ES-I3 (cell line): ENCODE results near the gene CCDC106.
A peak's percentile ranks its signal among the peaks of the same experiment; 100 is the strongest.

ENCODE experiments used
- H3K36me3 ChIP-seq: 2 replicates; pipeline ENCODE4 v1.6.1; 2013; ENCODE audit warnings: mild to moderate bottlenecking, low read length, control low read depth, moderate library complexity; ENCODE audit not compliant: insufficient read depth
- H3K4me1 ChIP-seq: 2 replicates; pipeline ENCODE4 v1.6.1; 2013; ENCODE audit warnings: mild to moderate bottlenecking, control low read depth, low read length; ENCODE audit not compliant: insufficient read depth
- H3K9ac ChIP-seq: 2 replicates; pipeline ENCODE4 v1.6.1; 2013; ENCODE audit warnings: low read depth, mild to moderate bottlenecking, low read length, moderate library complexity
- H3K9me3 ChIP-seq: 2 replicates; pipeline ENCODE4 v1.6.1; 2013; ENCODE audit warnings: mild to moderate bottlenecking, low read length, moderate library complexity; ENCODE audit not compliant: control insufficient read depth, insufficient read depth

Gene CCDC106

DNA sequence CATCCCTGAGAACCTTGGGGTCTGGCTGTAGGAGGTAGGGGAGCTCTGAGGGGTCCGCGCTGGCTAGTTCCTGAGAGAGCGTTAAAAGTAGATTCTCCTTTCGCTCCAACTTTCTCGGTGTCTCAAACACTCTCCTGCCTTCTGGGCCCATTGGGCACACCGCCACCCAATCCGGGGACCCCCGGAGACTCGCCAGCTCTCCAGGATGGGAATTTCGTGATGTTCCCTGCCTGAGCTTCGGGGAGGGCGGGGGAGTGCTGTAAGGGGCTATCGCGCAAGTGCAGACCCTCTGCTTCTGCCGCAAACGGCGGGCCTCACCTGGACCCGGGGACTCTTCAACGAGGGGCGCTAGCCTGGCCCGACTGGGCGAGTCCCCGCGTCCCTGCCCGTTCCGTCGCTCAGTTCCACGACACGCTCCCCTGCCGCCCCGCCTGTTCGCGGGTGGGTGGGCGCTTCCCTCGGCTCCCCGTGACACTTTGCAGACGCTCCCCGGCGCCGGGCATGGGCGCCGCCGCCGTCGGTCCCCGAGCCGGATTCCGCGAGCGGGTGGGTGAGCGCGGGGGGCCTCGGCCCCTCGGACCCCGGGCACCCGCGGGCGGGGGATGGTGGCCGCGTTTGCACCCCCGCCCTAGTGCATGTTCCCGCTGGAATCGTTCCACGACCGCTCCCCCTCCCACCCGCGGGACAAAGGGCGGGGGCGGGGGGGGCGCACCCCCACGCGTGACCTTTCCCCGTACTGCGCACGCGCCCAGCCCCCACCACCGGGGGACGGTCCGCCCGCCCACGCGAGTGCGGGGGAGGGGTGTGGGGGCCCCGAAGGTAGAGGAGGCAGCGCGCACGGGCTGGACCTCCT, at the start of gene CCDC106:
CCDC106 (plus strand) TSS at position 481 of the 853 bp plus-strand sequence. CDS start 835 bp downstream, outside the sequence.
- Histone ChIP-seq H3K36me3 (peaks cover 9% of the 10 kb centered on the region), H3K4me1 (no peaks in the 10 kb centered on the region; the same call in 1 of the 2 replicates), H3K9me3 (no peaks in the 10 kb centered on the region), H3K9ac (peak within 1 kb of the TSS; percentile 92)

- 0 out of 2 replicates have a peak, but pooled peaks cover 5% of the 10 kb centered on the region for H3K4me1 ChIP-seq
- peak overlapping the region; percentile 66 for H3K9ac ChIP-seq
- H3K9me3 ChIP-seq = no peaks in the 10 kb centered on the region
- H3K36me3 ChIP-seq = no peaks in the 10 kb centered on the region
Measured at GRCh38 chr19:55598719-55599467, 49.1 kb upstream of the CCDC106 start.

DNA sequence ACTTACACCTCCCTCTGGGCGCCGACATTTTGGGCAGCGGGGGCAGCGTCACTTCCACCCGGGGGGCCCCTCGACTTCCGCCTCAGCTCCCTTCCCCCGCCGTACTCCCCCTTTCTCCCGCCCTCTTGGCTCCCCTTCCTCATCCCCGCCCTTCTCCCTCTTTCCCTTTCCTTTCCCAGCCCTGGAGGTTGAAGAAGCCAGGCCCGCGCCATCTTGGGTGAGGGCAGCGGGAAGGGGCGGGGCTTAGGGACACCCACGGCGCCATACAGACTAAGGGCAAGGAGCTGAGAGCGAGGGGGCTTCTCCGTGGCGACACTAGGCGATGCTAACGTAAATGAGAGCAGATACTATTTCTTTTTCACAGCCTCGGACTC, 48.6 kb upstream of the CCDC106 start, which contains the start of gene FIZ1:
FIZ1 (minus strand) TSS at position 50 of the 374 bp plus-strand sequence. CDS start 1,652 bp downstream, outside the sequence.
- Histone ChIP-seq H3K9me3 (no peaks in the 10 kb centered on the region), H3K36me3 (no peaks in the 10 kb centered on the region), H3K9ac (peak within 1 kb of the TSS; percentile 66), H3K4me1 (0 out of 2 replicates have a peak, but pooled peaks cover 5% of the 10 kb centered on the region)

- Histone ChIP-seq H3K9me3 (no peaks in the 10 kb centered on the region), H3K36me3 (no peaks in the 10 kb centered on the region), H3K9ac (peak within 1 kb of the TSS; percentile 66), H3K4me1 (0 out of 2 replicates have a peak, but pooled peaks cover 5% of the 10 kb centered on the region)
Measured at GRCh38 chr19:55599842-55600661, 48.0 kb upstream of the CCDC106 start, which contains the start of gene ZNF524. Gene ZNF524, plus strand, starts transcription at chr19:55600288. Its CDS starts 1,825 bp downstream, at chr19:55602113.

GRCh38 chr19:55600662-55601028, 47.4 kb upstream of the CCDC106 start:
- H3K4me1 ChIP-seq = 0 out of 2 replicates have a peak, but pooled peaks cover 5% of the 10 kb centered on the region
- H3K36me3 ChIP-seq = no peaks in the 10 kb centered on the region
- H3K9ac ChIP-seq = peak overlapping the region; percentile 63
- no peaks in the 10 kb centered on the region for H3K9me3 ChIP-seq

- Histone ChIP-seq H3K9me3 (no peaks in the 10 kb centered on the region), H3K36me3 (no peaks in the 10 kb centered on the region), H3K4me1 (0 out of 2 replicates have a peak, but pooled peaks cover 5% of the 10 kb centered on the region), H3K9ac (peak overlapping the region; percentile 63)
Measured at GRCh38 chr19:55601084-55601483, 46.9 kb upstream of the CCDC106 start.

- H3K9ac ChIP-seq = no peak overlapping the region
- H3K4me1 ChIP-seq = 0 out of 2 replicates have a peak, but pooled peaks cover 5% of the 10 kb centered on the region
- 0 out of 2 replicates have a peak, but pooled peaks cover 5% of the 10 kb centered on the region for H3K36me3 ChIP-seq
- H3K9me3 ChIP-seq = no peaks in the 10 kb centered on the region
Measured at GRCh38 chr19:55602104-55603001, 45.7 kb upstream of the CCDC106 start.

GRCh38 chr19:55603115-55603514, 44.9 kb upstream of the CCDC106 start:
- Histone ChIP-seq H3K9ac (peak overlapping the region; percentile 32; the same call in 1 of the 2 replicates), H3K36me3 (0 out of 2 replicates have a peak, but pooled peaks cover 8% of the 10 kb centered on the region), H3K9me3 (no peaks in the 10 kb centered on the region), H3K4me1 (0 out of 2 replicates have a peak, but pooled peaks cover 5% of the 10 kb centered on the region)

GRCh38 chr19:55603581-55604292, 44.3 kb upstream of the CCDC106 start:
- Histone ChIP-seq H3K9ac (peak overlapping the region; percentile 32; the same call in 1 of the 2 replicates), H3K9me3 (no peaks in the 10 kb centered on the region), H3K36me3 (0 out of 2 replicates have a peak, but pooled peaks cover 8% of the 10 kb centered on the region), H3K4me1 (no peaks in the 10 kb centered on the region)

DNA sequence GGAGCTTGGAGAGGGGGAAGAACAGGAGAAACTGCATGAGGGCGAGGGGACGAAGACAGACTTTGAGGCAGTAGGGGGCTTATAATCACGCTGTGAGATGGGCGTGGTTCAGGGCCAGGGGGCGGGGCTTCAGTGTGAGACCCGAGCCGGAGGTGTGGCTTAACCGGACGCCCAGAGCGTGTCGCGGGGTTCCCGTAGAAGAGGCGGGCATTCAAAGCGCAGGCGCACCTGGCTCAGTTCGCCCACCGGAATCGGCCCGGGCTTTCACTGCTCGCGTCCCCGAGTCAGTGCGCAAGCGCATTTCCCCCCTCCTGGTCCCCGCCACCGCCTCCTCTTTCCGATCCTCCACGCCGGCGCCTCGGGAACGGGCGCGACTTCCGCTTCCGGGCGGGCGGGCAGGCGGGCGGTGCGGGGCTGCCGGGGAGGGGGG, 42.8 kb upstream of the CCDC106 start:
- Histone ChIP-seq H3K9ac (peak overlapping the region; percentile 56), H3K4me1 (no peaks in the 10 kb centered on the region), H3K36me3 (peaks cover 14% of the 10 kb centered on the region; the same call in 1 of the 2 replicates), H3K9me3 (no peaks in the 10 kb centered on the region)

DNA sequence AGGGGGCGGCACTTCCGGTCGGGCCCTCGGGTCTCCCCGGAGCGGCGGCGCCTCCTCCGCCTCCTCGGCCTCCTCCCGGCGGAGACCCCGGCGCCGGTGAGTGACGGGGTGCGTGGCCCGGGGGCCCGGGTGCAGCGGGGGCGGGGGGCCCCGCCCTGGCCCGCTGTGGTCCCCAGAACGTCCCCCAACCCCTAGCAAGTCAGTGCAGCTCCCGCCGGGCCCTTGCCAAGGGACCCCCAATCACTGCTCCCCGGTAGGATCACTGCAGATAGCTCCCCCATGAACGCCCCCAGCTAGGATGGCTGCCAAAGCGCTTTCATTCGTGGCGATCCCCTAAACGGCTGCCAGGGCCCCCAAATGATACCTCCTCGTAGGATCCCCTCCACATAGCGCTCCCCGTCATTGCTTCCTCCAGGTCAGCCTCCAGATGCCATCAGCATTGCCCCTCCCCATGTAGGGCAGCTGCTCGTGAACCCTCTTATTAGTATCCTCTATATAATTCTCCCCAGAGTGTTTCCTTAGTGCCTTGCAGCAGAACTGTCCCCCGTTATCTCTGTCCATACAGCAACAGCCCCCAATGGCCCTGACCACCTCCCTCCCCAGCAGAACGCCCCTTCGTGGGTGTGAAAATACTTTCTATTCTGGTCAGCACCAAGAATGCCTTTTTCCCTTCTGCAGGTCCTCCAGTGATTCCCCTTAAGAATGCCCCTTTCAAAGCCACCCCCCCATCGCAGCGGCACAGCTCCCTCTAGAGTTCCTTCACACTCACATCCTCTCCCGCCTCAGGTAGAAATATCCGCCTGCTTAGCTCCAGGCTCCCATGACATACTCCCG, 42.2 kb upstream of the CCDC106 start, which contains the start of gene ZNF865:
ZNF865 (plus strand) TSS at position 11 of the 834 bp plus-strand sequence. CDS start 7,972 bp downstream, outside the sequence.
- no peaks in the 10 kb centered on the region for H3K4me1 ChIP-seq
- no peaks in the 10 kb centered on the region for H3K9me3 ChIP-seq
- H3K36me3 ChIP-seq = peaks cover 14% of the 10 kb centered on the region; the same call in 1 of the 2 replicates
- H3K9ac ChIP-seq = peak within 1 kb of the TSS; percentile 64

DNA sequence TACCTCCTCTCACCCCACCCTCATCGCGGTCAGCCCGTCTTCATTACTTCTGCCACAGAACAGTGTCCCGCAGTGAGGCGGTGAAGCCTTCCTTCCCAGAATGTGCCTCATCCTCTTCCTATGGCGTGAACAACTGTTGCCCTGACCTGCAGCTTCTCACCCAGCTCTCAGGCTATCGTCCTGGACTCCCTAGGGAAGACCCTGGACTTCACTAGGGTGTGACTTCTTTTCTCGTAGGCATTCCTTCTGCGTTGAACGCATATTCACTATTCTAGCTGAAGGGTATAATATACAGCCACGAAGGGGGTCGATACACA, 41.6 kb upstream of the CCDC106 start:
- Histone ChIP-seq H3K9me3 (no peaks in the 10 kb centered on the region), H3K4me1 (no peaks in the 10 kb centered on the region), H3K9ac (peak overlapping the region; percentile 64), H3K36me3 (peaks cover 14% of the 10 kb centered on the region; the same call in 1 of the 2 replicates)
